Epithelial cell of prostate (primary cell): ENCODE data around the gene RFX3.

Experiments
- DNase-seq: peaks from one replicate; pipeline ENCODE4 v3.0.0-alpha.2; 2011; ENCODE audit warnings: low read depth, low spot score
- H3K27ac ChIP-seq: fragments of 450-650 bp; 2 replicates; pipeline ENCODE4 v1.5.1; 2017; ENCODE audit warnings: mild to moderate bottlenecking

Gene RFX3

DNA sequence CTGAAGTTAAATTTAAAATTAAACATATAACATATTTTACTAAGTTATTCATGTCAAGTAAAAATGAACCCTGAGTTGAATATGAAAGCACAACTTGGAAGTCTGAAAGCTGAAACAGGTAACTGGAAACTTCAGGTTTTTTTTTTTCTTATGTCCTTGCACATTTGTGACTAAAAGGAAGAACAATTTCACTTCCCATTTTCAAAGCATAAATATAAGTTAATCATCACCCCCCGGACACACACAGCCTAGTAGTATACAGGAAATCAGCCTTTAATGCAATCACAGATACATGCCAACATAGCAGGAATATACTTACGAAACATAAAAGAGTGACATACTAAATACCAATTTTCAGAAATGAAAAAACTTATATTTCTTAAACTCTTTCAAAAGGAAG is 225.9 kb downstream of the RFX3 start:
- no peak for DNase-seq
- H3K27ac ChIP-seq, result no peak overlapping the region

DNA sequence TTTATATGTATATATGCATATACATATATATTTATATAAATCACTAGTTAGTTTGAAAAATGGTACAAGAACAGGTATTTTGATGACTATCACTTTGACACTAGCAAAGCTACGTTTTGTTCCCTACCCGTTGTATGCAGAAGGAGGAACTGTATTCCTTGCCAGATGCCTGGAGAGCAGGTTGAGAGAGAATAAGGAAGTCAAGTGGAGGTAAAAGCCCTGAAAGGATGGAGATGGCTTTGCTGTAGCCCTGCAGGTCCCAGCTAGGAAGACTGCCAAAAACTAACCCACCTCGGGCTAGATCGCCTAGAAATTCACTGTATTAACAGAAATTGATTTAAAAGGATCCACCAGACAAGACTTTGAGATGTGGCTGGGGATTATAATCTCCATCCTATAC is 229.3 kb downstream of the RFX3 start:
- H3K27ac ChIP-seq, result no peak overlapping the region
- no peak for DNase-seq

DNA sequence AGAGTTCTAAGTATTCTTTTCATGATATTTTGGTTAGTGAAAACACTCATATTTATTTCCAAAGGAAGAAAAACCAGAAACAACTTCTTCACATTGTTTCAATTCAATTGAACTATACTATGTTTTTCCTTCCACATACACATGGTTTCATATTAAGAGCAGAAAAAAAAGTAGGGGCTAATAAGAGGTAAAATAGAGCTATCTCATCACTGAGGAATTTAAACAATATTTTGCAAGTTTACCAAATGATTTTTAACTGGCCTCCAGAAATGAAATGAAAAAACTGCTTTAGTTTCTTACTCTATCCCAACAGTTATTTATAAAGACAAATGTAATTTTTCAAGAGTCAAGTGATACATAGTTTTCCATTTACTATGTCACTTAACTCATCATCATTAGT is 233.5 kb downstream of the RFX3 start:
- H3K27ac ChIP-seq, result no peak overlapping the region
- no peak for DNase-seq

DNA sequence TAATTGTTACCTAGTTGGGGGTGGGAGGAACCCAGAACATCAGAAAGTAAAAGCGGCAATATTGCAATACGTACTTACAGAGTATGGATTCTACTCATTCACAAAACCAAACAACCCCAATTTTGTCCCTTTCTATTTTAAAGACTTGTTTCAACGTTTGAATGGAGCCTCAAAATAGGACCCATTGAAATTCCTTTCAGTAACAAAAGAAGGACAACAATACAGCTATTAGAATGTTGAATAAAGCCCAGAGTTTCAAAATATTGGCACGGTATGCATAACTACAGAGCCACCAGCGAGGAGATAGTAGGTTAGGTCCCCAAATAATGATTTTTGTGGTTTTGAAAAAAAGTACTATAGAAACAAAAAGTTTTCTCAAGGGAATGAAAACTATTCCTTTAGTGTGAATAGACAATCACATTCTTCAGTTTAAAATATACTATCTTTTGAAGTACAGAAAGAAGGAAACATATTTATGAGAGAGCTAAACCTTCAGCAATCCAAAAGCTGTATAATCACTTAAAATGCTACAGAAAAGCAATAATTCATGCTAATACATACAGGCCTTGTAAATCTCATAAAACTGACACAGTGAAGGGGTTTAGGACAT is 235.5 kb downstream of the RFX3 start:
- H3K27ac ChIP-seq, result no peak overlapping the region
- no peak for DNase-seq

DNA sequence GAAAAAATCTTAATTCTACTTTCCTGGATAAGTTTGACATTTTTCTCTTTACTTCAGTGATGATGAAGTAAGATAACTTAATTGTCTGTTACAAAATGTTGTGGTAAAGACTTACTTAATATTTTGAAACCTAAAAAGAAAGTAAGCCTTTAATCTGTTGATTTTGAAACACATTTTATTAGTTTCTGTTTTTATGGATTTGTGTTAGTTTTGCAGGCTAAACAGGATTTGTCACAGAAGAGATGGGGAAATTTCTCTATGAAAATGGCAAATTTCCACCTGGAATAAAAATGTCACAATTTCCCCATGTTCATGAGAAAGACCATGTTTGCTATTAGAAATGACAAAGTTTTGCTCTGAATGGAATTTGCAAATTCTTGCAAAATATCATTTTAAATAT is 237.1 kb downstream of the RFX3 start:
- no peak overlapping the region for H3K27ac ChIP-seq
- DNase-seq, result no peak

DNA sequence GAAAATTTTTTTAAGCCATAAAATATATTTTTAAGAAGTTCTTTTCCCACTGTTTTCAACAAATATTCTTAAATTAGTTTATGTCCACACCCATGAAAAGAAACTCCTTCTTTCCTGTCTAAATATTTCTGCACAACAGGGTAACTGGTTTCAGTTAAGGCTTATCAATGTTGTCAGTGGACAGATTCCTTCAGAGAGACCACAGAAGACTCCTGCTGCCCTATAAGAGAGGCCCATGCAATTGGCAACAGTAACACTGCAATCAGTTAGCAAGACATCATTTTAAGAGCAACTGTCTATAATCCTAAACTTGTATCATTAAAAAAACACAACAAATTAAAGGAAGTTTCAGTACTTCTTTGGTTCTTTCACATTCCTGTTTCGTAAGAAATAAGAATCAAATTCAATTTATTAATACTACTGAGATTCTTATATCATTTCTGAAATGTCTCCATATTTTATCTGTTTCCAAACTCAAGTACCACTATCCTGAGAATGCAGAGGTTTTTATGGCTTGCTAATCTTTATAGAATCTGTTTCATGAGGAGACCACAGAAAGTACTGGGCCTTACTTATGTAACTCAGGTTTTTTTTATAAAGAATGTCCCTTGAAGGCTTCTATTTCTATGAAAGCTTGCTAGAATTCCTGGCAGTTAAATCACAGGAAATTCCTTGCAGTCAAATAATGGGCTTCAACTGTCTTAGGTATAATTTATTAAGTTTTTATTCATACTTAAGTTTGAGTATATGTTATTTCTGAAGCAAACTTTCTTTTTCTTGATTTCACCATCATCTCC is 240.2 kb downstream of the RFX3 start:
- no peak for DNase-seq
- H3K27ac ChIP-seq, result no peak overlapping the region

DNA sequence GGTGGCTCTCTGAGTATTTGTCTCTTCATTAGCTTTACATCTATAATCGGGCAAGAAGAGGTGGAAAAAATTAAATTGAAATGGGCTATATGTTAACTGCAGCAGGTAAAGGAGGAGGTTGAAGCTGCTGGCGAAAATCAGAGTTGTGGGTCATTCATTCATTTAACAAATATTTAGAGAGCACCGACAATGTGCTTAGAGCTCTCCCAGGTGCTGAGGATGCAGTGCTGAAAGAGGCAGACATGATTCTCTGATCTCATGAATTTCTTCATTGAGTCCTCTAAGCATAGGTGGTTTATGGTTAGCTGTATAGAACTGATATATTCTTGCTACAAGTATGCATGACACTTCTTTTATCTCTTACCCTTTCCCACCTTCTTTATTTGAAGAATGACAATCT is 243.4 kb downstream of the RFX3 start:
- DNase-seq, result no peak
- H3K27ac ChIP-seq, result no peak overlapping the region

DNA sequence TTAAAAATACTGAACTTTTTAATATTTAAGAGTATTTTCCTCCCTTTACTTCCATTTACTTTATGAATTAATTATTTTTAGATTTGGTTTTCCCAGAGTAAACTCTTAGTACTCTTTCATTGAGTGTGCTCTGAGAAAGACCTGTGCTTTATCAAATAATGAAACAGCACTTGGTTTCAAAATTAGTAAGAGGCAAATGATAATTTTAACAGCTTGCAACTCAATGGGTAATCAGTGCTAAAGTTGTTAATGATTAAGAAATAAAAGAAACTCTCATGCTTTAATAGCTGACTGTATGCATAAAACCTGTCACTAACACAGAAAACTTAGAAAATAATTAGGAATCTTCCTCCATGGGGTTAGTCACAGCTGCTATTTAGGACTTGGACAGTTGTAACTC is 244.4 kb downstream of the RFX3 start:
- no peak overlapping the region for H3K27ac ChIP-seq
- DNase-seq, result no peak

DNA sequence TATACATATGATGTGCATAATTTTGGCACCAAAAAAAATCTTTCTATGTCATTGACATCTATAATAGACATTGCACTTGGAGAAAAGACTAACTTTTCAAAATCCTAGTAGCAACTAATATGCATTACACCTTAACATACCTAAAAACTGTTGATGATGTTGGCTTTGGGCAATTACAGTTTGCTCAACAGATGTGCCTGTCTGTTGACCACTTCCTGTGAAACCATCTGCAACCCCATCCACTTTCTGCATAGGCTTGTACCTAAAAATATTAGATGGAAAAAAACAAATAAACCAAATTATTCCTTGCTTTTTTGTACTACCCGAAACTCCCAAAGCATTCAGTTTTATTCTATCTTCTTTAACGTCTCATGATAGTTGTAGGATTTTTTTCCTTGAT is 248.6 kb downstream of the RFX3 start:
- H3K27ac ChIP-seq, result no peak overlapping the region
- no peak for DNase-seq

DNA sequence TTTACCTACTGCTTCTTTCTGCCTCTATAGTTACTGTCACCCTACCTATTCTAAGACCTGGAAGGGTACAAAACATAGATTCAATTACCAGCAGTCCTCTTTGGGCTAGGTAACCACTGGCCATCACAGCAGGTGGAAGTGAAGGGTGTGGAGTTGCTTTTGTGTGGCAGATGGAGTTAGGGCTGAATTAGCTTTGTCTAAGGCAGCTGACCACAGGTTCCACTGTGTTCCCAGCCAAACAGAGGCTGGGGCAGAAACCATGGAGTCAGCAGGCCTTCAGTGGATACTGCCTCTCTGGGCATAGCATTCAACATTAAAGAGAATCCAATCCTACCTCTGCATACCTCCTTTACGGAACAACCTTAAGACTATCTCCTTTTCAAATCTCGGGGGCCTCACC is 254.2 kb downstream of the RFX3 start:
- no peak for DNase-seq
- no peak overlapping the region for H3K27ac ChIP-seq

DNA sequence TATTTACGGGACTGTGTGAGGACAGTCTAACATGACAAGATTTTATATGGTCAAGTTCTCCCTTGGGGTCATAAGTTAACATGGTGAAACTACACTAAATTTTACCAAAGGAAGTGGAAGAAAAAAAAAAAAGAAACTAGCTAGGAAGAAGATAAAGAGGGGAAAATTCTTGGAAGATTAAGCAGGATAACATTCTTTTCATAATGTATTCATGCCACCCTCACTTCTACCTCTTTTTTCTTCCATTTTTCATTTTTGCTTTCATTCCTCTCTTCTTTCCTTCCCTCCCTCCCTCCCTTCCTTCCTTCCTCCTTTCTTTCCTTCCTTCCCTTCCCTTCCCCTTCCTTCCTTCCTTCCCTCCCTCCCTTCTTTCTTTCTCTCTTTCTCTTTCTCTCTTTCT is 254.6 kb downstream of the RFX3 start:
- no peak for DNase-seq
- H3K27ac ChIP-seq, result no peak overlapping the region

DNA sequence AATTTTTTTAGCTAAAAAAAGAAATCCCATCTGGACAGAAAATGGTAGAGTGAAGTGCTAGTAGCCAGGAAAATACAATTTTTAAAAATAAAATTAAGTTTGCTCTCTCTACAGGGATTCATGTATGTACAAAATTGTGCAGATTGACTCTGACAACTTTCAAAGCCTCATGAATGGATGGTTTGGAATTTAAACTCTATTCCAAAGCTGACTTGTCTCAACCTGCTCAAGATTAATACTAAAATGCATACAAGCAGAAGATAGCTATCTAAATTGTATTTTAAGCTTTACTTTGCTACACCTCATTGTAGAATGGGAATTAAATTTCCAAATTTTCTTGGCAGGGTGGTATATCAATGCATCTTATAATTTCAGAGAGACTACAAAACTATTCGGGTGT is 257.6 kb downstream of the RFX3 start:
- no peak for DNase-seq
- H3K27ac ChIP-seq, result no peak overlapping the region

DNA sequence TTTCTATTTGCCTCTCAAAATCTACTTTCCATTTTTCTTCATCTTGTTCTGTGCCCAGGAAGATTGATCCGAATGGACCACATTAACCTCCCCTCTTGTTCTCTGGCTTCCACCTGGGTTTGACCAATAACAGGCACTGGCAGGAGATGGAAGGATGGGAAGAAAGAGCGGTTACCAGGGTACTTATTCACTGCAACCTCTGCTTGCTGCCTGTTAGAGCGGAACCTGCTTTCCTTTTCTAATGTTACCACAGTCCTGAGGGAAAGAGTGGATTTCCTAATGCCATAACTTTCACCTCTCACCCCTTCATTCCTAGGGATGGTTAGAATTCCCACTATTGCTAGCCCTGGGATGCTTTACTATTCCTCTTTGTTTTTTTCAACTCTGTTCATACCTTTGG is 262.1 kb downstream of the RFX3 start:
- no peak for DNase-seq
- no peak overlapping the region for H3K27ac ChIP-seq

DNA sequence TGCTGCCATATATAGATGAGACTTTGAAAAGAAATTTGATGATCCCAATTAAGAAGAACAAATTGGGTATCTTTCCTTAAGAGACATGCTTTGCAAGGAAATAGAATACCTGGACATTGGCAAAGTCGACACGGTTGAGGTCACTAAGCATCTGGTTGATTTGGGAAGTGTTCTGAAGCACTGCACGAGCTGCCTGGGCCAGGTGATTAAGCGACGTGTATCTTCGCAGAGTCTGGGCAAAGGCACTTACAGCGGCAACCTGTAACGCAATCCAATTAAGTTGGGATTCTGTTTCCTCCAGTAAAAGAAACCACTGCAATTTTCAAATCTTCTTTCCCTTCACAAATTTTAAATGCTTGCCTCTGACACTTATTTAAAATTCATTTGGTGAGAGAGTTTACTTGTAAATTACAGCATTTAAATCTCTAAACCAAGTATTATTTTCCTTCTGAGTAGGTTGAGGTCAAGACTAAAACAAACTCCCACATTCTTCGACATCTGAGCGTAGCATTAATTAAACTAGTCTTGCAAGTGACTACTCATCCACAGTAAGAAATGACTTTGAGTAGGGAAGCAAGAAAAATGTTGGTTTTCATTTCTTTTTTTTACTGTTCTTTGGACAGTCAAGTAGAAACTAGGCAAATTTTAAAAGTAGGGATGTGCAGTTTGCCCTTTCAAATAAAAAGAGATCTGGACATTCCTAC is 262.8 kb downstream of the RFX3 start:
- no peak overlapping the region for H3K27ac ChIP-seq
- DNase-seq, result no peak

DNA sequence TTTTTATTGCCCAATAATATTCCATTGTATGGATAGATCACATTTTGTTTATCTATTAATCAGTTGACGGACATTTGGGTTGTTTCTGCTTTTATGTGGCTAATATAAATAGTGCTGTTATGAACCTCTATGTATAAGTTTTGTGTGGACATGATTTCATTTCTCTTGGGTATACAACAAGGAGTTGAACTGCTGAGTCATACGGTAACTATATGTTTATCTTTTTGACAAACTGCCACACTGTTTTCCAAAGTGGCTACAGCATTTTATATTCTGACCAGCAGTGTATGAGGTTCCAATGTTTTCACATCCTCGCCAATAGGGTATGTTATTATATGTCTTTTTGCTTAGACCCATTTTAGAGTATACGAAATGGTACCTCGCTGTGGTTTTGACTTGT is 264.3 kb downstream of the RFX3 start:
- no peak overlapping the region for H3K27ac ChIP-seq
- DNase-seq, result no peak

DNA sequence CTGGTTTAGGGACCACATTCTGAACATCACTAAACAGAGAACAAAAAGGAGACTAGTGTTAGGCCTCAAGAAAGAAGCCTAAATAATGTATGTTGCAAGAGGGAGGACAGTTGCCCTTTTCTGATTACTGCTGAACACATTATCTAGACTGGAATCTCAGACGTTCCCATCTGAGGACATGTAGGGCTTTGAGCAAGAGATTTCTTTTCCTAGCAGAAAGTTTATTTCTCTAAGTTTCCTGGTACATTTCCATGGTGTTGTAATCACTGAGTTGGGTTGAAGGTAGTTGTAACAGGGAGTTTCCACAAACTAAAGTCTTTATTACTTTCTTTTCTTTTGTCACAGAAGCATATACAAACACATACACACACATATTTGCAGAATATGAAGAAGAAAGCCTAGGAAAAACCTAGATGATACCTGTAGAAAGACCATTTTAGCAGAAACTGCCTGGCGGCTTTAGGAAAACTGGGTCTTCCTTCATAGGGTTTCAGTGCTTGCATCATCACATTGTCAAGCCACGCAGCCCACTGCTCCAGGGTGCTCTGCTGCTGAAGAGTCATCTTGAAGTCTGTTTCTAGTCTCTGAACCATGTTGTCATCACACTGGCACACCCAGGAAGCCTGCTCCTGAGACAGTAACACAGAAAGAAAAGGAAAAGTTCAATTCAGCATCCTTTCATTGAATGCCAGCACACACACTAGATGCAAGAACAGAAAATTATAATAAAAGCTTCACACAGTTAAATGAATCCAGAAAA is 269.1 kb downstream of the RFX3 start:
- no peak overlapping the region for H3K27ac ChIP-seq
- no peak for DNase-seq

DNA sequence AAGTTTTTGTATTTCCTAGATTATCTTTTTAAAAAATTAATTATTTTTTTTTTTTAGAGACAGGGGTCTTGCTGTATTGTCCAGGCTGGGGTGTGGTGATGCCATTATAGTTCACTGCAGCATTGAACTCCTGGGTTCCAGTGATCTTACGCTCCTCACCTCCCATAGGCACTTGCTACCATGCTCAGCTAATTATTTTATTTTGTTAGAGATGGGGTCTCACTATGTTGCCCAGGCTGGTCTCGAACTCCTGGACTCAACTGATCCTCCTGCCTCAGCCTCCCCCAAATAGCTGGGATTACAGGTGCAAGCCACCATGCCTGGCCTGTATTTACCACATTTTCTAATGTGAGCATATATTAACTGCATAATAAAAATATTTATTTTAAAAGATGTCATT is 274.5 kb downstream of the RFX3 start:
- no peak overlapping the region for H3K27ac ChIP-seq
- DNase-seq, result no peak

DNA sequence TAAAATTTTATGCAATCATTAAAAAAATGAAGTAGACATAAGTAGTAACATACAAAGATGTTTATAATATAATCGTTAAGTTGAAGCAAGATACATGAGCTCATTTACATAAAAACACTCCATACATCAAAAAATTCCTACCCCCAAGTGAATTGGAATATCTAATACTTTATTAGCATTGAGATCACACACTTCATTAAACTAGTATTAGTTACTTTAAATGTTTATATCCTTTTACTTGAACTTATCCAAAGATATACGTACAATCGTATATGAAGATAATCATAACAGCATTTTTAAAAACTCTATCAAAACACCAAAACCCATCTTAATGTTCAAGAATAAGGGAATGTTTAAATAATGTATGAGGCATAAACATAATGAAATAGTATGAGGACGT is 275.1 kb downstream of the RFX3 start:
- DNase-seq, result no peak
- H3K27ac ChIP-seq, result no peak overlapping the region

DNA sequence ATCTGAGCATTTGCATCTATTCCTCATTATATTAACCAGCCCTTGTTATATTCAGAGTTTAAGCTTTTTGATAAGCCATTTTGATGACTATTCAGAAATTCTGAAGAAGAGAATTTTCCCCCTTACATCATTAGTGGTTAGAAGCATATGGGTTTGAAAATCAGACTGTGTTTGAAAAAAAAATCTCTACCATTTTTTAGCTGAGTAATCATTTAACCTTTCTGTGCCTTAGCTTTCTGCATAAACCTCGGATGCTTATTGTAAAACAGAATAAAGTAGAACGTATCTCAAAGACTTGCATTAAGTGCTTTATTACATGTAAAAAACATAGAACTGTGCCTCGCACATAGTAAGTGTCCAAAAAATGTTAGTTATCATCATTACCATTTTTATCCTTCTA is 278.6 kb downstream of the RFX3 start:
- no peak overlapping the region for H3K27ac ChIP-seq
- DNase-seq, result no peak

DNA sequence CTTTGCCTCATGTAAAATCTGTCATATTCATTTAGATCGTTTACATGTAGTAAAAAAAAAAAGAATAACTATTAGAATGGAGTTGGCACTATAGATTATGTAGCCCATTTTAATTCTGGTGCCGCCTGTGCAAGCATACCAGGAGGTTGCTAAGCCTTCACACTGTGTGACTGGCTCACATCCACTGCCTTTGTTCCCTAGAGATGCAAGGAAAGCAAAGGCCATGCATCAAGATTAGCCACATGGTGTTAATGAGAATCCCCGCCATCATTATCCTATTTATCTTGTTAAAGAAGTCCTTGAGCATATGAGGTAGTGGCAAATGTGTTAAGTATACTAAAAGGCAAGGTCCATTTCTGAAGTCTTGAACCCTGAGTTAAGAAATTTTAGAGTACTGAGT is 279.6 kb downstream of the RFX3 start:
- no peak for DNase-seq
- H3K27ac ChIP-seq, result no peak overlapping the region
